ENCODE results near the gene ALK.

- TF ChIP-seq ZNF331 (CRISPR knock-in tag; IDR thresholded peaks at IDR 0.05; ENCODE audit: low read depth) (no peak), CTCF (conservative IDR thresholded peaks at IDR 0.05; ENCODE audit: low read depth in 2 of 2) (no peak), REST (IDR thresholded peaks at IDR 0.05; ENCODE audit: unreplicated experiment) (no peak), JUNB (IDR thresholded peaks at IDR 0.05; ENCODE audit: unreplicated experiment) (no peak), ZNF462 (CRISPR knock-in tag; IDR thresholded peaks at IDR 0.05) (no peak), EZH2 (IDR thresholded peaks at IDR 0.05; ENCODE audit: low read depth, unreplicated experiment) (no peak), POLR2AphosphoS5 (IDR thresholded peaks at IDR 0.05; ENCODE audit: low read depth) (no peak), ZNF114 (CRISPR knock-in tag; IDR thresholded peaks at IDR 0.05) (no peak), EZH2phosphoT487 (IDR thresholded peaks at IDR 0.05; ENCODE audit: unreplicated experiment) (no peak), STAT1 (IDR thresholded peaks at IDR 0.05; ENCODE audit: unreplicated experiment) (no peak), CREB1 (CRISPR knock-in tag; IDR thresholded peaks at IDR 0.05; ENCODE audit: low read depth) (no peak), ETS1 (IDR thresholded peaks at IDR 0.05) (no peak)
Measured at GRCh38 chr2:29892585-29893259, 28.7 kb downstream of the ALK start.
